HG02938 (cell line): ENCODE results near the gene ASAP3.
"Not testable (repeated sequence)": the region's sequence is repeated elsewhere in the genome, so short reads cannot be mapped to it uniquely, and the experiment has no call there.

Experiments
- ATAC-seq: cut with Tn5 transposase; IDR thresholded peaks from one replicate; pipeline ENCODE4 v1.9.1; 2021; ENCODE audit warnings: mild to moderate bottlenecking, moderate library complexity; ENCODE audit not compliant: unreplicated experiment

Gene ASAP3

DNA sequence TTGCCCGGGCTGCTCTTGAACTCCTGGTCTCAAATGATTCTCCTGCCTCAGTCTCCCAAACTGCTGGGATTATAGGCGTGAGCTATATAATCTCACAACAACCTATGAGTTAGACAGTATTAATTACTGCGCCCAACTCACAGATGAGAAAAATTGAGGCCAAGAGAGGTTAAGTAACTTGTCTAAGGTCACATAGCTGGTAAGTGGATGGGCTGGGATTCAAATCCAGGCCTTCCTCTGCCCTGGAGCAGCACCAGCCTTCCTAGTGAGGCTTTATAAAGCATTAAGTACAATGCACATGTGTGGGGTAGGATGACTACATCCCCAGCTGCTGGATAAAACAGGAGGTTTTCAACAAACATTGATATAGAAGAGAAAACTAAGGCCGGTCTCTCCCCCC lies 31.9 kb upstream of the ASAP3 start:
- no peak for ATAC-seq

DNA sequence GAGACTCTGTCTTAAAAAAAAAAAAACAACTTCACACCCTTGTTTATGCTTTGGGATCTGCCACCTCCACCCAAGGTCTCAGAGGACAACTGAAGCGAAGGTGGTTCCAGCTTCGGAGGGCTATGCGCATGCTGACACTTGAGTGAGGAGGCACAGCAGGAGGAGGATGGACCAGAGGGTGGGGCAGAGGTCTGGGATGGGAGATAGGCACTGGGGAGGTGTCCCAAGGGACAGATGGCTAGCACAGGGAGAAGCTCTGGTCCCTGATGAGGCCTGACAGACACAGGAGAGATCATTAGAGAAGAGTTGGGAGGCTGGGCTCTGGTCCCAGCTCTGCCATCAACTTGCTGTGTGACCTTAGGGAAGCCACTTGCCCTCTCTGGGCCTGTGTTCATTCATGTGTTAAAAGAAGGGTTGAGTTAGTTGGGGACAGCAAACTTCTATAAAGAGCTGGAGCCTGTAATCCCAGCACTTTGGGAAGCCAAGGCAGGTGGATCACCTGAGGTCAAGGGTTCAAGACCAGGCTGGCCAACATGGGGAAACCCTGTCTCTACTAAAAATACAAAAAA lies 30.2 kb upstream of the ASAP3 start:
- ATAC-seq, result no peak

DNA sequence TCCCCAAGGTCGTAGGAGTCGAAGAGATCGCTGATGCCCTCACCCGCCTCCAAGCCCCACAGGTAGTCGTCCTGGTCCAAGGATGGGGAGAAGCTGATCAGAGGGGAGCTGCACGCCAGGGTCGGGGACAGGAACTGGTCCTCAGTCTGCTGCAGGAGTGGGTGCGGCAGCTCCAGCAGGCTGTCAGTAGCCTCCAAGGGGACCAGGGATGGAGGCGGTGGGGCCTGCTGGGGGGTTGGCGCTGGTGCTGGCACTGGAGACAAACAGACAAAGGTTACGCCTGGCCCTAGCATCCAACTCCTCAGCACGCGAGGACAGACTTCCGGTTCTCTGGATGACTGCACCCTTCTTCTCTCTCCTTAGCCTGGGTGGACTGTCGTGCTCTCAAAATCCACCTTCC lies 25.9 kb upstream of the ASAP3 start:
- ATAC-seq, result no peak

DNA sequence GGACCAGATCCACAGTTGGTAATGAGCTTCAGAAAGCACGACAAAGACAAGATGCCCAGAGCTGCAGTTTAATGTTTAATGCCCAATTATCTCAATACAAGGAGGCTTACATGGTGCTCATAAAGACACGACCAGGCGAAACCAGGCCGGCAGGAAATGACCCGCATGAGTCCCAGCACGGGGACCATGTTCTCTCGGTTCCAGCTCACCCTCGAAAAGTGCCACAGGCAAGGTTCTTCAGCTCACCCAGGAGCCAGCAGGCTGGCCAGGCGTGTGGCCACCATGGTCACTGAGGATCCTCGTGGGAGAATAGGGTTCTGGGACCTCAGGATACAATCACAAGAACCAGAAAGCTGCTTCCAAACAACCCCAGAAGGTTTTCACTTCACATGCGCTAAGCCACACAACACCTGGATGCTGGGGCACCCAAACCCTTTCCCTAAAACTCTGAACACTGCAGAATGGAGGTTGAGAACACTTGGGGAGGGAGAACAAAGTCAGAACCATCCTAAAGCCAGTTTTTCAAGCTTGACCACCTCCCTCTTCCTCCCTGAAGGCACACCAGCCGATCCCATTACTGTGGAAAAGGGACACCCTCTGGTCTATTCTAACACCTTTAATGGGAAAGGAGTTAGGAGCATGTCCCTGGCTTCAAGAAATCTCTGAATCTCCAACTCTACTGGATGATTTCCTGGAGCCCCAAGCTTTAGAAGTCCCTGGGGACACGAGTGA lies 22.6 kb upstream of the ASAP3 start:
- ATAC-seq, result no peak

DNA sequence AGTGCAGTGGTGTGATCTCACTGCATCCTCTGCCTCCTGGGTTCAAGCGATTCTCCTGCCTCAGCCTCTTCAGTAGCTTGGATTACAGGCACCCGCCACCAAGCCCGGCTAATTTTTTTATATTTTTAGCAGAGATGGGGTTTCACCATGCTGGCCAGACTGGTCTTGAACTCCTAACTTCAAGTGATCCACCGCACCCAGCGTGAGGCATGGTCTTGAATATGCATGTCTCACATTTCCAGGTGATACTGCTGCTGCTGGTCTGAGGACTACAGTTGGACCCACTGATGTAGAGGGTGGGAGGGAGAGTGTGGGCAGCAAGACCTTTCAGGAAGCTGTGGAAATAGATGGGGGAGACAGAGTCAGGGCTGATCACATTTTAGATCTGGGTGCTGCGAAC lies 21.9 kb upstream of the ASAP3 start:
- ATAC-seq, result no peak

DNA sequence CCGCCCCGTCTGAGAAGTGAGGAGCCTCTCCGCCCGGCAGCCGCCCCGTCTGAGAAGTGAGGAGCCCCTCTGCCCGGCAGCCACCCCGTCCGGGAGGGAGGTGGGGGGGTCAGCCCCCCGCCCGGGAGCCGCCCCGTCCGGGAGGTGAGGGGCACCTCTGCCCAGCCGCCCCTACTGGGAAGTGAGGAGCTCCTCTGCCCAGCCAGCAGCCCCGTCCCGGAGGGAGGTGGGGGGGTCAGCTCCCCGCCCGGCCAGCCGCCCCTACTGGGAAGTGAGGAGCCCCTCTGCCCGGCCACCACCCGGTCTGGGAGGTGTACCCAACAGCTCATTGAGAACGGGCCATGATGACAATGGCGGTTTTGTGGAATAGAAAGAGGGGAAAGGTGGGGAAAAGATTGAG lies 20.2 kb upstream of the ASAP3 start:
- ATAC-seq, result not testable (repeated sequence)

DNA sequence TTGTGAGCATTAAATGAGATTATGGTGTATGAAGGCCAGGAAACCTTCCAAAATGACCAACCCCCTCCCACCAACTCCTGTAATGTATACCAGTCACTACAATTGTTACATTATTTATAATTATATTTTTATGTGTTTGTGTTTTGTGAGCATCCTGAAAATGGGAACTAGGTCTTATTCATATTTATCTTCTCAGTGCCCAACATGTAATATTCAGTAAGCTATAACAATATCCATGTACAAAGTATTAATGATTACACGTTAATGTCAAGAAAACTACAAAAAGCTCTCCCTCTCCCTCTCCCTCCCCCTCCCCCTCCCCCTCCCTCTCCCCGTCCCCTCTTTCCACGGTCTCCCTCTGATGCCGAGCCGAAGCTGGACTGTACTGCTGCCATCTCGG lies 19.0 kb upstream of the ASAP3 start:
- no peak for ATAC-seq

DNA sequence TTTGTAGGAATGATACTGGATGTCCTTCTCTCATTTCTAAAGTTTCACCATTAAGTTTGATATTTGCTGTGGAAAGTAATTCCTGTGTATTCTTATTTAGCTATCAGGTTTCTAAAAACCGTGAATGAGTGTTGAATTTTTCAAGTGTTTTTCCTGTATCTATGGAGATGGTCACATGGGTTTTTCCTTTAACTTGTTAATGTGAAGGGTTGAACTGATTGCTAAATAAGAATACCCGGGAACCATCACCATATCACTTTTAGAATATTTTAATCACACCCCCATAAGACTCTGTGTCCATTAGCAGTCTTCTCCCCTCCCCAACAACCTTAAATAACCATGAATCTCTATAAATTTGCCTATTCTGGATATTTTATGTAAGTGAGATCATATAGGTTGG lies 16.5 kb upstream of the ASAP3 start:
- ATAC-seq, result no peak

DNA sequence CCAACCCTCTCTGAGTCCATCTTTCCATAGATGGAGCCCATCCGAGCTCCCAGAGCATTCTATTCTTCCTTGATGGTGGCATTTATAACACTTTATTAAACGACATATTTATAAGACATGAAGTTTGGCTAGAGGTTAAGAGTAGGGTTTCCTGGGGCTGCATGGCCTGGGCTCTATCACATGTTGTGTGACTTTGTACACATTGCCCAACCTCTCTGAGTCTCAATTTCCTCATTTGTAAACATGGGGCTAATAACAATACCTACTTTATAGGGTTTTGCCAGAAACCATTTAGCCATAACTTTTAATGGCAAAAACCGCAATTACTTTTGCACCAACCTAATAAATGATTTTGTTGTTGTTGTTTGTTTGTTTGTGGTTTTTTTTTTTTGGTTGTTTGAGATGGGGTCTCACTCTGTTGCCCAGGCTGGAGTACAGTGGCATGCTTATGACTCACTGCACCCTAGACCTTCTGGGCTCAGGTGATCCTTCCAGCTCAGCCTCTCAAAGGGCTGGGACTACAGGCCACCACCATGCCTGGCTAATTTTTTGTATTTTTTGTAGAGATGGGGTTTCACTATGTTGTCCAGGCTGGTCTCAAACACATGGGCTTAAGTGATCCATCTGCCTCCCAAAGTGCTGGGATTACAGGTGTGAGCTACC lies 13.9 kb upstream of the ASAP3 start:
- no peak for ATAC-seq

DNA sequence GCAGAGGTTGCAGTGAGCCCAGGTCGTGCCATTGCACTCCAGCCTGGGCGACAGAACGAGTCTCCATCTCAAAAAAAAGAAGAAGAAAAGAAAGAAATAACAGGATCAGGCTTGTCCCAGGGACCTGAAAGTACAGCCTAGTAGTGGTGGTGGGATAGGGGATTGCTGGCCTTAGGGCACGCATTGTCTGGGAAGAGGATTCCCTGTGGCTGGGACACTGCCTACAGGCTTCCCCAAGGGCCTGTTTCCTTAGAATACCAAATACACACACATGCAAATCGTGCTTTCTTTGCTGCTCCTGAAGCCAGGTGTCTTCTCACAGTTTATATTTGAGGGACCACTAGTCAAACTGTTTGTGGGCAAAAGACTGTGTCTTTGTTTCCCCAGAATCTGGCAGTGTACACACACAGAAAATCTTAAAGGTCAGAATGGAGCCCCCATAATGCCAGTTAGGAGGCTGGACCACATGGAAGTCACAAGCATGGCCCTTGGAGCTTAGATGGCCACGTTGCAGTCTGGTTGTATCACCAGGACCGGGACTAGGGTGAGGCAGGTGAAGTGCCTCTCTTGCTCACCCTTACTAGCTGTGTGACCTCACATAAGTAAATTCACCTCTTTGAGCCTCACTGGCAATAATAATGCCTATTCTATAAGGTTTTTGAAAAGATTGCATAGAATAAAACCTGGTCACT lies 12.7 kb upstream of the ASAP3 start:
- no peak for ATAC-seq

DNA sequence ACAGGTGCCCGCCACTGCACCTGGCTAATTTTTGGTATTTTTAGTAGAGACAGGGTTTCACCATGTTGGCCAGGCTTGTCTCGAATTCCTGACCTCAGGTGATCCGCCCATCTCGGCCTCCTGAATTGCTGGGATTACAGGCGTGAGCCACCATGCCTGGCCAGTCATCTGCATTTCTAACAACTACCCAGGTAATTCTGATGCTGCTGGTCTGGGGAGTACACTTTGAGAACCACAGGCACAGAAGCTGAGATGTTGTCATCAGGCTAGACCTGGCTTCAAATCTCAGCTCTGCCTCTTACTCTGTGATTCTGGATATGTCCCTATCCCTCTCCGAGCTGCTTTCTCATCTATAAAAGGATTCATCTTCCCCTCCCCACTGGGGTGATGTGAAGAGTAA lies 10.9 kb upstream of the ASAP3 start:
- ATAC-seq, result not testable (repeated sequence)

DNA sequence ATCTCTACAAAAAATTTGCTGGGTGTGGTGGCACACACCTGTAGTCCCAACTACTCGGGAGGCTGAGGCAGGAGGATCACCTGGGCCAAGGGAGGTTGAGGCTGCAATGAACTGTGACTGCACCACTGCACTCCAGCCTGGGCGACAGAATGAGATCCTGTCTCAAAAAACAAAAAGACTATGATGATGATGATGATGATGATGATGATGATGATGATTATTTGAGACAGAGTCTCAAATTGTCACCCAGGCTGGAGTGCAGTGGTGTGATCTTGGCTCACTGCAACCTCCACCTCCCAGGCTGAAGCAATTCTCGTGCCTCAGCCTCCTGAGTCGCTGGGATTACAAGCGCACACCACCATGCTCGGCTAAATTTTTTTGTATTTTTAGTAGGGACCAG lies 8.8 kb upstream of the ASAP3 start:
- not testable (repeated sequence) for ATAC-seq

DNA sequence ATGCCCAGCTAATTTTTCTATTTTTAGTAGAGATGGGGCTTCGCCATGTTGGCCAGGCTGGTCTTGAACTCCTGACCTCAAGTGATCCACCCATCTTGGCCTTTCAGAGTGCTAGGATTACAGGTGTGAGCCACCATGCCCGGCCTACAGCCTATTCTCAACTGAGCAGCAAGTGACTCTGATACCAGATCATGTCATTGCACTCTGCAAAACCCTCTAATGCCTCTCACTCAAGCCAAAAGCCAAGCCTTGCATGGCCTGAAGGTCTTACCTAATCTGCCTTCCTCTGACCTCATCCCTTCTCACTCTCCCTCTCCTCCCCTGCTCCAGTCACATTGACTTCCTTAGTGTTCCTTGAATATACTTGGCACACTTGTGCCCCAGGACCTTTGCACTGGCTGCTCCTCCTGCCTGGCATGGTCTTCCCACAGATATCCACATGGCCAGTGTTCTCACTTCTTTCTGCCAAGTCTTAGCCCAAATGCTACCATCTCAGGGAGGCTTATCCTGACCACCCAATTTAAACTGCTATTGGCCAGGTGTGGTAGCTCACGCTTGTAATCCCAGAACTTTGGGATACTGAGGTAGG lies 8.2 kb upstream of the ASAP3 start:
- ATAC-seq, result no peak

DNA sequence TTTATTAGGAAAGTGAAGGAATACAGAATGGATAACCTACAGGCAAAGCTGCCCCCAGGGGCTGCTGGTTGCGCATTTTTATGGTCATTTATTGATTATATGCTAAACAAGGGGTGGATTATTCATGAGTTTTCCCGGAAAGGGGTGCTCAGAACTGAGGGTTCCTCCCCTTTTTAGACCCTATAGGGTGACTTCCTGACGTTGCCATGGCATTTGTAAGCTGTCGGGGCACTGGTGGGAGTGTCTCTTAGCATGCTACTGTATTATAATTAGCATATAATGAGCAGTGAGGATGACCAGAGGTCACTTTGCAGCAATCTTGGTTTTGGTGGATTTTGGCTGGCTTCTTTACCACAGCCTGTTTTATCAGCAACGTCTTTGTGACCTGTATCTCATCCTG lies 5.9 kb upstream of the ASAP3 start:
- no peak for ATAC-seq

DNA sequence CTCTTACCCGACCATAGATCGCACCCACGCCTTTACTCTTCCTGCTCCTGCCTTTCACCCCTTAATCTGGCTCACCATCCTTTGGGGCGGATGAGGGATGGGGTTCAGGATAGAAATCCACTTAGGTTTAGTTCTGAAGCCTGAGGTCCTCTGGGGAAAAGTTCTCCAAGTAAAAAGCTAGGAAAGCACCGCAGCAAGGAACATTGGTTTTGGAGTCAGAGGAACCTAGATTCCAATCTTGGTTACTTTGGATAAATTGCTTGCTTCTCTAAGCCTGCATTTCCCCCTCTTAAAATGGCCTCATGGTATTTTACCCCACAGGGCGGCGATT lies 988 bp upstream of the ASAP3 start:
- no peak for ATAC-seq

DNA sequence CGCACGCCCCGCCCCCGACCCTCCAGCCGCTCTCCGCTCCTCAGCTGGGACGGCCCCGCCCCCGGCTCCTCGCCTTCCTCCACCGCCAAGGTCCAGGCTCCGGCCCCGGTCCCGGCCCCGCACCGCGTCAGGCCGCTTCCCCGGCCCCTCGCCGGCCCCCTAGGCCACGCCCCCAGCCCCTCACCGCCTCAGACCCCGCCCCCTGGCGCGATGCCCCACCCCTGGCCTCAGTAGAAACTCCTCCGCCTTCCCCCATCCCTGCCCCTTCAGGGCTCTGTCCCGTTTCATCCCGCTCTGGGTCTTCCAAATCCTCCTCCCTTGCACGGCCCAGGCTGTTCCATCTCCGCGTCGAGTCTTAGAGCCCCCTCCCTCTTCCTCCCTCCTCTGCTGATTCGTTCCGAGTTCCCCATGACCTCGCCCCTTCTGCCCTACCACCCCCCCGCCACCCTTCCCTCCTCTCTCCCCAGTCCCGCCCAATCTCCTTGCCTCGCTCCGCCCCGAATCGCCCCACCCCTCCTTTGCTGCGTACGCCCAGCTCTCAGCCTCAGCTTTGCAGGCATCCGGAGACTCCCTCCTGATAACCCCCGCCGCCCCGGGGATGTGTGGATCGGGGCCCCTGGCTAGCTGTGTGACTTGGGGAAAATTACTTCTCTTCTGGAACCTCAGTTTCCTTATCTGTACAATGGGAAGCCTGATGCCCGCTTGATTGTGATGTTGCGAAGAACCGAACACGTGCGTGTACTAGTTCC lies 448 bp upstream of the ASAP3 start:
- no peak for ATAC-seq

DNA sequence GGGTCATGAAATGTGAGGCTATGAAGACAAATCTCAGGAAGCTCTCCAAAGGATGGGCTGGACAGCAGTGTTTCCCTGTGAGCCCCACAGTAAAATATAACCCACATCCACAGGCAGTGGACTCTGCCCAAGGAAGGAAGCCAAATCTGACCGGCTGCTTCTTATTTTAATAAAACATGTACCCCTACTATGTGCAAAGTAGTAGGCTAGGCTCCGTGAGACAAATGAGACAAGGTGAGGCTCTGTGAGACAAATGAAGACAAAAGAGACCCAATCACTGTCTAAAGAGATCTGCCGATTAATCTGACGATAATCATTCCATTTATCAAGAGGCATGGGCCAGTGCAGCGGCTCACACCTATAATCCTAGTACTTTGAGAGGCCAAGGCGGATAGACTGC lies 2.1 kb downstream of the ASAP3 start:
- ATAC-seq, result no peak

DNA sequence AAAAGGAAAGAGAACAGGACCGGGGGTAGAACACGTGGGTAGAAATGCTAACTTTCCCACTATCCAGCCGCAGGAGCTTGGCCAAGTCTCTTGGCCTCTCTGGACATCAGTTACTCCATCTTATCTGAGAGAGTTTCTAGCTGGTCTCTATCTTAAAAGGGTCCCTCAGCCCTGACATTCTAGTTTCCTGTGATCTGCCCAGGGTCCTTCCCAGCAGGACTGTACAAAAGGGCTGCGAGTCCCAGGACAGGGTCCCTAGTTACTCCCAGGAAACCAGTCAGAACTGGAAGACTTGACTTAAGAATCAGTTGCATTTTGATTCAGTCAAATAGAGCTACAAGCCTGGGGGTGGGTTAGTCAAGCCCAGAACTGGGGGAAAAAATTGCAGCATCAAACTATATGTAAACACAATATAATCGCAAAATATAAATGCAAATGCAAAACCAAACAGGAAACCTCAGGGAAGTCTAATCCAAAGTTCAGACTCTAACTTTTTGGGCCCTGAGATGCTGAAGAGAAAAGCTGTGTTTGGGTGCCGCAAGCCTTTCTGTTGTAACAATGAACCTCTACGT lies 2.9 kb downstream of the ASAP3 start:
- ATAC-seq, result no peak

DNA sequence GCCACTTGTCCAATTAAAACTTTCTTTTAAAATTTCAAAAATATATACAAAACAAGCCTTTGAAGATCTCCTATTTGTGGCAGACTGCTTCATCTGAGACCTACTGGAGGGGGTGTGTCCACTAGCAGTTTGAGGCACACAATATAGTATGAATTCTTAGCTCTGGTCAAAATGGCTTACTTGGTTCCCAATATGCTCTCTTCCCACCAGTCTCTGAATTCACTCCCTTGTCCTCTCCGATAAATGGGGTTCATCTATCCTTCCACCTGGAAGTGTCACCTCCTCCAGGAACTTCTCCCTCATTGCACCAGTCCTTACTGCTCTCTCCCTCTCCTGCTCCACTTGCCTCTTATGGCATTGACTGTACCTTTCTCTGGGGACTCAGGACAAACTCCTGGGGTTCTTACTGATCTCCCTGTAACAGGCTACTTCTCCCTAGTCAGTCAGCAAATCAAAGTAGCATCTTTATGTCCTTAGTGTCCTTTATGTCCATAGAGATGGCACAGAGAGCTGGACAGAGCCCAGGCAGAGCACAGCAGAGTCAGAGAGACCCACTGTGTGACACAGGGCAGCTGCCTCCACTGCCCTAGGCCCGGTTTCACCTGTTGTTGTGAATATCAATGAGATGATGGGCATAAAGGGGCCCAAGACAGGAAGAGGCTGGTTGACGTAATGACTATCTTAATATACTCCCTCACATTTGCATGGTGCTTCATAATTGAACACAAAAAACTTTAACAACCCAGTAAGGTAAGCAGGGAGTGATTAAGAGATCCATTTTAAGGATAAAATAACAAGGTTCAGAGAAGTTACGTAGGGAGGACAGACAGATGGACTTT lies 3.6 kb downstream of the ASAP3 start:
- no peak for ATAC-seq

DNA sequence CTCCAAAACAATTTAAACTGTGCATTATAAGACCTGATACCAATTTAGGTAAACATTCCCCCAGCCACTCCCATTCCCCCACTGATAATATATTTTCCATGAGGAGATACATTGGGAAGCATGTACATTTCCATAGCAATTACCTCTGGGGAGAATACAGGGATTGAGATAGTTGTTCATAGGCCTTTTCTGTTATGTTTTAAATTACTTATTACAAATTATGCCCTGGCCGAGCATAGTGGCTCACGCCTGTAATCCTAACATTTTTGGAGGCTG lies 4.4 kb downstream of the ASAP3 start:
- ATAC-seq, result no peak
